ENCODE data around the gene PCDHGA1. TPM values are rescaled to one million over a fixed set of nuclear protein-coding genes. Genes with fewer than 3 reads are reported as not detected.

The PCDHGA1 gene
- polyA plus RNA-seq, 1 donor from 2014 or later, result 0.19 TPM

DNA sequence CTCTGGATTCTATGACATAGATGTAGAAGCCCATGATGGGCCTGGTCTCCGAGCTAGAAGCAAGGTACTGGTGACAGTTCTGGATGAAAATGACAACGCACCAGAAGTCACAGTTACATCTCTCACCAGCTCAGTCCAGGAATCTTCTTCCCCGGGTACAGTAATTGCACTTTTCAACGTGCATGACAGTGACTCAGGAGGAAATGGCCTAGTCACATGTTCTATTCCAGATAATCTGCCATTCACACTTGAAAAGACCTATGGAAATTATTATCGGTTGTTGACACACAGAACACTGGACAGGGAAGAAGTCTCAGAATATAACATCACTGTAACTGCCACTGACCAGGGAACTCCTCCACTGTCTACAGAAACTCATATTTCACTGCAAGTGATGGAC lies 25.8 kb downstream of the PCDHGA1 start:
- H2AFZ ChIP-seq (ENCODE audit: low read depth, low read length), result no peak overlapping the region
- H3K9me3 ChIP-seq (ENCODE audit: low read length), result peaks cover 37% of the 10 kb centered on the region
- H3F3A ChIP-seq (ENCODE audit: insufficient read depth, low read length, poor library complexity, severe bottlenecking), result no peaks in the 10 kb centered on the region
- H3K36me3 ChIP-seq (ENCODE audit: insufficient read depth, low read length), result no peaks in the 10 kb centered on the region
- H3K9me2 ChIP-seq (ENCODE audit: insufficient read depth, low read length), result no peaks in the 10 kb centered on the region
- no peaks in the 10 kb centered on the region for H3K27me3 ChIP-seq (ENCODE audit: insufficient read depth, low read depth, low read length)
- no peak overlapping the region for H3K9ac ChIP-seq (ENCODE audit: low read length)
- no peak overlapping the region for H3K4me2 ChIP-seq (ENCODE audit: low read length)
- TF ChIP-seq CTCF (IDR thresholded peaks at IDR 0.05; ENCODE audit: poor library complexity, severe bottlenecking) (no peak), SMC3 (conservative IDR thresholded peaks at IDR 0.05; ENCODE audit: poor library complexity) (no peak), TAF1 (IDR thresholded peaks at IDR 0.05; ENCODE audit: low read depth) (no peak)
- no peaks in the 10 kb centered on the region for H3K79me2 ChIP-seq (replicated peaks; ENCODE audit: insufficient read depth, low read length)
- no peaks in the 10 kb centered on the region for H4K20me1 ChIP-seq (ENCODE audit: insufficient read depth)
- no peak overlapping the region for H3K27ac ChIP-seq (ENCODE audit: low read length)
- H3K4me3 ChIP-seq (ENCODE audit: low read length), result no peak overlapping the region

DNA sequence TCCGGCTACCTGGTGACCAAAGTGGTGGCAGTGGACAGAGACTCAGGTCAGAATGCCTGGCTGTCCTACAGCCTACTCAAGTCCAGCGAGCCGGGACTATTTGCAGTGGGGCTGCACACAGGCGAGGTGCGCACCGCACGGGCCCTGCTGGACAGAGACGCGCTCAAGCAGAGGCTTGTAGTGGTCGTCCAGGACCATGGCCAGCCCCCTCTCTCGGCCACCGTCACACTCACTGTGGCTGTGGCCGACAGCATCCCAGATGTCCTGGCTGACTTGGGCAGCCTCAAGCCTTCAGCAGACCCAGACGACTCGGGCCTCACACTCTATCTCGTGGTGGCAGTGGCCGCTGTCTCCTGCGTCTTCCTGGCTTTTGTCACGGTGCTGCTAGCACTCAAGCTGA lies 26.6 kb downstream of the PCDHGA1 start:
- H3F3A ChIP-seq (ENCODE audit: insufficient read depth, low read length, poor library complexity, severe bottlenecking), result no peaks in the 10 kb centered on the region
- H3K9me2 ChIP-seq (ENCODE audit: insufficient read depth, low read length), result no peaks in the 10 kb centered on the region
- H3K4me3 ChIP-seq (ENCODE audit: low read length), result no peak overlapping the region
- no peak overlapping the region for H3K9ac ChIP-seq (ENCODE audit: low read length)
- H3K36me3 ChIP-seq (ENCODE audit: insufficient read depth, low read length), result no peaks in the 10 kb centered on the region
- no peaks in the 10 kb centered on the region for H3K27me3 ChIP-seq (ENCODE audit: insufficient read depth, low read depth, low read length)
- no peaks in the 10 kb centered on the region for H4K20me1 ChIP-seq (ENCODE audit: insufficient read depth)
- TF ChIP-seq POLR2AphosphoS5 (IDR thresholded peaks at IDR 0.05) (no peak), CTCF (IDR thresholded peaks at IDR 0.05; ENCODE audit: poor library complexity, severe bottlenecking) (no peak), EZH2 (IDR thresholded peaks at IDR 0.05; ENCODE audit: borderline replicate concordance, insufficient read depth, low read length, poor library complexity, severe bottlenecking) (no peak), TAF1 (IDR thresholded peaks at IDR 0.05; ENCODE audit: low read depth) (no peak), EP300 (conservative IDR thresholded peaks at IDR 0.05; ENCODE audit: poor library complexity, severe bottlenecking) (no peak), SMC3 (conservative IDR thresholded peaks at IDR 0.05; ENCODE audit: poor library complexity) (no peak), RAD21 (conservative IDR thresholded peaks at IDR 0.05) (no peak), MXI1 (conservative IDR thresholded peaks at IDR 0.05; ENCODE audit: poor library complexity, severe bottlenecking) (no peak)
- TF ChIP-seq, protein P1, sequence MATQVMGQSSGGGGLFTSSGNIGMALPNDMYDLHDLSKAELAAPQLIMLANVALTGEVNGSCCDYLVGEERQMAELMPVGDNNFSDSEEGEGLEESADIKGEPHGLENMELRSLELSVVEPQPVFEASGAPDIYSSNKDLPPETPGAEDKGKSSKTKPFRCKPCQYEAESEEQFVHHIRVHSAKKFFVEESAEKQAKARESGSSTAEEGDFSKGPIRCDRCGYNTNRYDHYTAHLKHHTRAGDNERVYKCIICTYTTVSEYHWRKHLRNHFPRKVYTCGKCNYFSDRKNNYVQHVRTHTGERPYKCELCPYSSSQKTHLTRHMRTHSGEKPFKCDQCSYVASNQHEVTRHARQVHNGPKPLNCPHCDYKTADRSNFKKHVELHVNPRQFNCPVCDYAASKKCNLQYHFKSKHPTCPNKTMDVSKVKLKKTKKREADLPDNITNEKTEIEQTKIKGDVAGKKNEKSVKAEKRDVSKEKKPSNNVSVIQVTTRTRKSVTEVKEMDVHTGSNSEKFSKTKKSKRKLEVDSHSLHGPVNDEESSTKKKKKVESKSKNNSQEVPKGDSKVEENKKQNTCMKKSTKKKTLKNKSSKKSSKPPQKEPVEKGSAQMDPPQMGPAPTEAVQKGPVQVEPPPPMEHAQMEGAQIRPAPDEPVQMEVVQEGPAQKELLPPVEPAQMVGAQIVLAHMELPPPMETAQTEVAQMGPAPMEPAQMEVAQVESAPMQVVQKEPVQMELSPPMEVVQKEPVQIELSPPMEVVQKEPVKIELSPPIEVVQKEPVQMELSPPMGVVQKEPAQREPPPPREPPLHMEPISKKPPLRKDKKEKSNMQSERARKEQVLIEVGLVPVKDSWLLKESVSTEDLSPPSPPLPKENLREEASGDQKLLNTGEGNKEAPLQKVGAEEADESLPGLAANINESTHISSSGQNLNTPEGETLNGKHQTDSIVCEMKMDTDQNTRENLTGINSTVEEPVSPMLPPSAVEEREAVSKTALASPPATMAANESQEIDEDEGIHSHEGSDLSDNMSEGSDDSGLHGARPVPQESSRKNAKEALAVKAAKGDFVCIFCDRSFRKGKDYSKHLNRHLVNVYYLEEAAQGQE (IDR thresholded peaks at IDR 0.05; ENCODE audit: borderline replicate concordance), result no peak
- H3K9me3 ChIP-seq (ENCODE audit: low read length), result peaks cover 37% of the 10 kb centered on the region
- H3K27ac ChIP-seq (ENCODE audit: low read length), result no peak overlapping the region
- H3K4me2 ChIP-seq (ENCODE audit: low read length), result no peak overlapping the region
- H2AFZ ChIP-seq (ENCODE audit: low read depth, low read length), result no peak overlapping the region
- no peaks in the 10 kb centered on the region for H3K79me2 ChIP-seq (replicated peaks; ENCODE audit: insufficient read depth, low read length)
